ENCODE measurements around the gene TSKU. TPM values are rescaled to one million over a fixed set of nuclear protein-coding genes. Genes with fewer than 3 reads are reported as not detected.
"Not testable (repeated sequence)": the region's sequence is repeated elsewhere in the genome, so short reads cannot be mapped to it uniquely, and the experiment has no call there.

Gene TSKU
- total and polyA plus RNA-seq, 9 donors: 13.9 to 31.9 (median 23.5) TPM

GRCh38 chr11:76787911-76788596, 4.9 kb downstream of the TSKU start:
- H3K36me3 ChIP-seq (ENCODE audit: control insufficient read depth, insufficient read depth, low read length): peaks cover 14% of the 10 kb centered on the region
- H3K9me3 ChIP-seq (replicated peaks; ENCODE audit: control insufficient read depth, low read depth, low read length): peaks cover 3% of the 10 kb centered on the region
- no peak overlapping the region for H3K27ac ChIP-seq (ENCODE audit: low read length)
- peaks cover 41% of the 10 kb centered on the region for H3K4me1 ChIP-seq (ENCODE audit: control insufficient read depth, insufficient read depth, low read length)
- peaks cover 2% of the 10 kb centered on the region for H3K27me3 ChIP-seq (ENCODE audit: control insufficient read depth, insufficient read depth, low read length)
- 44% methylated on average over 9 of the region's 12 CpGs for WGBS (ENCODE audit: insufficient coverage)
- H3K4me3 ChIP-seq (ENCODE audit: low read length): no peak overlapping the region
- DNase-seq: no peak

- no peak overlapping the region for H3K27ac ChIP-seq (ENCODE audit: low read length)
- H3K36me3 ChIP-seq (ENCODE audit: control insufficient read depth, insufficient read depth, low read length): peaks cover 14% of the 10 kb centered on the region
- WGBS (ENCODE audit: insufficient coverage): 73% methylated on average over 8 of the region's 10 CpGs
- peaks cover 49% of the 10 kb centered on the region for H3K4me1 ChIP-seq (ENCODE audit: control insufficient read depth, insufficient read depth, low read length)
- DNase-seq: no peak
- no peaks in the 10 kb centered on the region for H3K27me3 ChIP-seq (ENCODE audit: control insufficient read depth, insufficient read depth, low read length)
- peaks cover 3% of the 10 kb centered on the region for H3K9me3 ChIP-seq (replicated peaks; ENCODE audit: control insufficient read depth, low read depth, low read length)
- no peak overlapping the region for H3K4me3 ChIP-seq (ENCODE audit: low read length)
These were observed 5.7 kb downstream of the TSKU start for GRCh38 chr11:76788661-76789442.

- Histone ChIP-seq H3K27ac (ENCODE audit: low read length) (no peak overlapping the region), H3K36me3 (ENCODE audit: control insufficient read depth, insufficient read depth, low read length) (peaks cover 14% of the 10 kb centered on the region), H3K27me3 (ENCODE audit: control insufficient read depth, insufficient read depth, low read length) (no peaks in the 10 kb centered on the region), H3K4me3 (ENCODE audit: low read length) (no peak overlapping the region), H3K9me3 (replicated peaks; ENCODE audit: control insufficient read depth, low read depth, low read length) (peaks cover 3% of the 10 kb centered on the region), H3K4me1 (ENCODE audit: control insufficient read depth, insufficient read depth, low read length) (peaks cover 51% of the 10 kb centered on the region)
- WGBS (ENCODE audit: insufficient coverage): 89% methylated on average over 1 of the region's 2 CpGs
- DNase-seq: no peak
These were observed 6.2 kb downstream of the TSKU start for GRCh38 chr11:76789443-76789719.

GRCh38 chr11:76790251-76790650, 7.1 kb downstream of the TSKU start:
- peaks cover 16% of the 10 kb centered on the region for H3K36me3 ChIP-seq (ENCODE audit: control insufficient read depth, insufficient read depth, low read length)
- DNase-seq: no peak
- no peak overlapping the region for H3K4me3 ChIP-seq (ENCODE audit: low read length)
- WGBS (ENCODE audit: insufficient coverage): 58% methylated on average over 2 of the region's 5 CpGs
- H3K27ac ChIP-seq (ENCODE audit: low read length): no peak overlapping the region
- H3K4me1 ChIP-seq (ENCODE audit: control insufficient read depth, insufficient read depth, low read length): peaks cover 43% of the 10 kb centered on the region
- peaks cover 3% of the 10 kb centered on the region for H3K9me3 ChIP-seq (replicated peaks; ENCODE audit: control insufficient read depth, low read depth, low read length)
- H3K27me3 ChIP-seq (ENCODE audit: control insufficient read depth, insufficient read depth, low read length): no peaks in the 10 kb centered on the region

GRCh38 chr11:76791002-76791770, 8.0 kb downstream of the TSKU start:
- WGBS (ENCODE audit: insufficient coverage): 89% methylated on average over 3 of the region's 4 CpGs
- H3K27ac ChIP-seq (ENCODE audit: low read length); H3K9me3 ChIP-seq (replicated peaks; ENCODE audit: control insufficient read depth, low read depth, low read length); H3K27me3 ChIP-seq (ENCODE audit: control insufficient read depth, insufficient read depth, low read length); H3K4me3 ChIP-seq (ENCODE audit: low read length); DNase-seq: not testable (repeated sequence)
- Histone ChIP-seq H3K36me3 (ENCODE audit: control insufficient read depth, insufficient read depth, low read length) (peaks cover 25% of the 10 kb centered on the region), H3K4me1 (ENCODE audit: control insufficient read depth, insufficient read depth, low read length) (peaks cover 38% of the 10 kb centered on the region)

GRCh38 chr11:76791861-76792260, 8.7 kb downstream of the TSKU start:
- no peak overlapping the region for H3K27ac ChIP-seq (ENCODE audit: low read length)
- H3K36me3 ChIP-seq (ENCODE audit: control insufficient read depth, insufficient read depth, low read length): peaks cover 31% of the 10 kb centered on the region
- H3K4me1 ChIP-seq (ENCODE audit: control insufficient read depth, insufficient read depth, low read length): peaks cover 32% of the 10 kb centered on the region
- no peak for DNase-seq
- no peak overlapping the region for H3K4me3 ChIP-seq (ENCODE audit: low read length)
- peaks cover 3% of the 10 kb centered on the region for H3K9me3 ChIP-seq (replicated peaks; ENCODE audit: control insufficient read depth, low read depth, low read length)
- no peaks in the 10 kb centered on the region for H3K27me3 ChIP-seq (ENCODE audit: control insufficient read depth, insufficient read depth, low read length)
- 70% methylated on average over 6 of the region's 6 CpGs for WGBS (ENCODE audit: insufficient coverage)

GRCh38 chr11:76792505-76793264, 9.5 kb downstream of the TSKU start:
- Histone ChIP-seq H3K9me3 (replicated peaks; ENCODE audit: control insufficient read depth, low read depth, low read length) (peaks cover 3% of the 10 kb centered on the region), H3K4me3 (ENCODE audit: low read length) (no peak overlapping the region), H3K27ac (ENCODE audit: low read length) (no peak overlapping the region), H3K36me3 (ENCODE audit: control insufficient read depth, insufficient read depth, low read length) (peaks cover 27% of the 10 kb centered on the region), H3K4me1 (ENCODE audit: control insufficient read depth, insufficient read depth, low read length) (peaks cover 23% of the 10 kb centered on the region), H3K27me3 (ENCODE audit: control insufficient read depth, insufficient read depth, low read length) (no peaks in the 10 kb centered on the region)
- DNase-seq: no peak
- WGBS (ENCODE audit: insufficient coverage): 75% methylated on average over 9 of the region's 13 CpGs

GRCh38 chr11:76793391-76794291, 10.5 kb downstream of the TSKU start:
- H3K36me3 ChIP-seq (ENCODE audit: control insufficient read depth, insufficient read depth, low read length): peaks cover 28% of the 10 kb centered on the region
- no peaks in the 10 kb centered on the region for H3K27me3 ChIP-seq (ENCODE audit: control insufficient read depth, insufficient read depth, low read length)
- 25% methylated on average over 5 of the region's 9 CpGs for whole genome bisulfite sequencing (ENCODE audit: insufficient coverage)
- H3K4me3 ChIP-seq (ENCODE audit: low read length): no peak overlapping the region
- H3K4me1 ChIP-seq (ENCODE audit: control insufficient read depth, insufficient read depth, low read length): peaks cover 21% of the 10 kb centered on the region
- H3K27ac ChIP-seq (ENCODE audit: low read length): no peak overlapping the region
- peak; percentile 16 for DNase-seq
- H3K9me3 ChIP-seq (replicated peaks; ENCODE audit: control insufficient read depth, low read depth, low read length): peaks cover 3% of the 10 kb centered on the region

Data from muscle of leg (tissue), 11 donors.